WTC11 (cell line): ENCODE measurements around the gene DISC1. TPM values are rescaled to one million over a fixed set of nuclear protein-coding genes. Genes with fewer than 3 reads are reported as not detected.

Source experiments
- ATAC-seq: fragments of 200-7000 bp; cut with Tn5 transposase; 2 replicates; pipeline ENCODE4 v1.10.0; 2021; ENCODE audit warnings: mild to moderate bottlenecking, moderate library complexity
- CTCF ChIA-PET: fragments of 300-600 bp; sonication (Branson Sonifier 250); formaldehyde crosslinking; loops from one replicate; lab custom pipeline; 2021; ENCODE audit warnings: antibody characterized with exemption; lab: Charles Lee
- POLR2A ChIA-PET: fragments of 350-600 bp; sonication (Branson Sonifier 250); formaldehyde crosslinking; loops from one replicate; lab custom pipeline; 2021; ENCODE audit warnings: antibody characterized with exemption; lab: Charles Lee
- DNase-seq: peaks from one replicate; pipeline ENCODE4 v3.0.0; 2021; ENCODE audit warnings: low spot score
- H3K27ac Mint-ChIP-seq: 2 replicates; pipeline ENCODE4 v1.8.0; 2021; ENCODE audit warnings: mixed read lengths
- H3K27me3 Mint-ChIP-seq: 2 replicates; pipeline ENCODE4 v1.8.0; 2021; ENCODE audit warnings: low read depth, mild to moderate bottlenecking, moderate library complexity, mixed read lengths
- H3K36me3 Mint-ChIP-seq: 2 replicates; pipeline ENCODE4 v1.8.0; 2021; ENCODE audit warnings: mixed read lengths
- H3K4me1 Mint-ChIP-seq: 2 replicates; pipeline ENCODE4 v1.8.0; 2022; ENCODE audit warnings: mixed read lengths
- H3K4me3 Mint-ChIP-seq: 2 replicates; pipeline ENCODE4 v1.8.0; 2021; ENCODE audit warnings: mild to moderate bottlenecking, moderate library complexity, mixed read lengths
- H3K9me3 Mint-ChIP-seq: 2 replicates; pipeline ENCODE4 v1.8.0; 2021; ENCODE audit warnings: mixed read lengths
- CBFB ChIP-seq: sonication (generic); formaldehyde crosslinking; IDR thresholded peaks from 2 replicates; pipeline ENCODE4 v1.8.1; 2022; ENCODE audit warnings: mild to moderate bottlenecking, low read depth, missing genetic modification reagents
- CREB1 ChIP-seq: sonication (generic); formaldehyde crosslinking; IDR thresholded peaks from 2 replicates; pipeline ENCODE4 v1.8.0; 2023; ENCODE audit warnings: mild to moderate bottlenecking, missing genetic modification reagents
- CREM ChIP-seq: sonication (generic); formaldehyde crosslinking; IDR thresholded peaks from 2 replicates; pipeline ENCODE4 v1.8.1; 2022; ENCODE audit warnings: mild to moderate bottlenecking, missing genetic modification reagents, moderate library complexity
- EMX1 ChIP-seq: fragments of 250-450 bp; sonication (Bioruptor Pico); IDR thresholded peaks from 2 replicates; pipeline ENCODE4 v1.8.0; 2021; ENCODE audit warnings: mild to moderate bottlenecking
- ETV6 ChIP-seq: sonication (generic); formaldehyde crosslinking; IDR thresholded peaks from 2 replicates; pipeline ENCODE4 v1.8.1; 2022; ENCODE audit warnings: mild to moderate bottlenecking, missing genetic modification reagents
- IRF2 ChIP-seq: sonication (generic); formaldehyde crosslinking; IDR thresholded peaks from 2 replicates; pipeline ENCODE4 v1.8.0; 2022; ENCODE audit warnings: low read depth, missing genetic modification reagents, borderline replicate concordance
- JUN ChIP-seq: sonication (generic); formaldehyde crosslinking; IDR thresholded peaks from 2 replicates; pipeline ENCODE4 v1.8.0; 2023; ENCODE audit warnings: mild to moderate bottlenecking, missing genetic modification reagents
- NR3C1 ChIP-seq: sonication (generic); formaldehyde crosslinking; conservative IDR thresholded peaks from 2 replicates; pipeline ENCODE4 v1.8.1; 2023; ENCODE audit warnings: low read depth, mild to moderate bottlenecking, missing genetic modification reagents
- SP1 ChIP-seq: sonication (generic); formaldehyde crosslinking; conservative IDR thresholded peaks from 2 replicates; pipeline ENCODE4 v1.8.1; 2022; ENCODE audit warnings: missing genetic modification reagents
- TCF7 ChIP-seq: sonication (generic); formaldehyde crosslinking; IDR thresholded peaks from 2 replicates; pipeline ENCODE4 v1.8.0; 2022; ENCODE audit warnings: mild to moderate bottlenecking, low read depth, missing genetic modification reagents, moderate library complexity
- TEAD4 ChIP-seq: sonication (generic); formaldehyde crosslinking; IDR thresholded peaks from 2 replicates; pipeline ENCODE4 v1.8.0; 2022; ENCODE audit warnings: mild to moderate bottlenecking, missing genetic modification reagents
- ZNF121 ChIP-seq: sonication (generic); formaldehyde crosslinking; IDR thresholded peaks from 2 replicates; pipeline ENCODE4 v1.8.0; 2023; ENCODE audit warnings: missing genetic modification reagents
- ZNF138 ChIP-seq: sonication (generic); formaldehyde crosslinking; conservative IDR thresholded peaks from 2 replicates; pipeline ENCODE4 v1.8.1; 2022; ENCODE audit warnings: mild to moderate bottlenecking, moderate library complexity, missing genetic modification reagents
- ZNF219 ChIP-seq: sonication (generic); formaldehyde crosslinking; IDR thresholded peaks from 2 replicates; pipeline ENCODE4 v1.8.0; 2023; ENCODE audit warnings: missing genetic modification reagents, mild to moderate bottlenecking, borderline replicate concordance
- ZNF396 ChIP-seq: fragments of 250-450 bp; sonication (Bioruptor Pico); IDR thresholded peaks from 2 replicates; pipeline ENCODE4 v1.8.0; 2021; ENCODE audit warnings: mild to moderate bottlenecking, moderate library complexity, borderline replicate concordance
- ZNF416 ChIP-seq: fragments of 250-450 bp; sonication (Bioruptor Pico); IDR thresholded peaks from 2 replicates; pipeline ENCODE4 v1.9.0; 2021; ENCODE audit warnings: mild to moderate bottlenecking, inconsistent platforms
- total RNA-seq: library from RNA; stranded (reverse); gene quantifications from 3 replicates; pipeline ENCODE4 v1.2.3, GENCODE V29; 2021
- TF ChIP-seq, protein P1 (sequence below): sonication (generic); formaldehyde crosslinking; IDR thresholded peaks from 2 replicates; pipeline ENCODE4 v1.8.1; 2022; ENCODE audit warnings: low read depth, mild to moderate bottlenecking, moderate library complexity, missing genetic modification reagents, borderline replicate concordance
- TF ChIP-seq, protein P2 (sequence below): sonication (generic); formaldehyde crosslinking; IDR thresholded peaks from 2 replicates; pipeline ENCODE4 v1.8.0; 2022; ENCODE audit warnings: mild to moderate bottlenecking, missing genetic modification reagents
- TF ChIP-seq, protein P3 (sequence below): sonication (generic); formaldehyde crosslinking; IDR thresholded peaks from 2 replicates; pipeline ENCODE4 v1.8.1; 2023; ENCODE audit warnings: mild to moderate bottlenecking, missing genetic modification reagents, borderline replicate concordance
- TF ChIP-seq, protein P4 (sequence below): sonication (generic); formaldehyde crosslinking; IDR thresholded peaks from 2 replicates; pipeline ENCODE4 v1.8.0; 2022; ENCODE audit warnings: mild to moderate bottlenecking, missing genetic modification reagents
- TF ChIP-seq, protein P5 (sequence below): sonication (generic); formaldehyde crosslinking; conservative IDR thresholded peaks from 2 replicates; pipeline ENCODE4 v1.8.1; 2022; ENCODE audit warnings: mild to moderate bottlenecking, missing genetic modification reagents

DISC1 gene
- total RNA-seq, 1 experiment from 2014 or later = 5.5 TPM

DNA sequence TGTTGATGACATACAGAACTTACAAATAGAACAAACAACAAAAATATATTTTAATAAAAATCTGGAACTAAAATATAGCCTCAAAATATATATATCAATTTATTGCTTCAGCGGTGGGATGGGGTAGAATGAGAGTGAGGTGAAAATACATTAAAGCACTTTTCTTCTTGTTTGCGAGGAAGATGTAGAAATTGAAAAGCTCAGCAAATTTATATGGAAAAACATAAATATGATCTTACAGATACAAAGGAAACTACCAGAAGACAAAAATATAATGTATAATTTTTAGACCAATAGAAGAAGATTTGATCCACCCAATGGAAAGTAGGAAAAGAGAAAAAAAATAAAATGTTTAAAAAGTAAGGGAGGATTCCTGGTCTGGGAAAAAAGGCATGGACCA is 372.2 kb downstream of the DISC1 start (continued):
- TF ChIP-seq, protein P1, sequence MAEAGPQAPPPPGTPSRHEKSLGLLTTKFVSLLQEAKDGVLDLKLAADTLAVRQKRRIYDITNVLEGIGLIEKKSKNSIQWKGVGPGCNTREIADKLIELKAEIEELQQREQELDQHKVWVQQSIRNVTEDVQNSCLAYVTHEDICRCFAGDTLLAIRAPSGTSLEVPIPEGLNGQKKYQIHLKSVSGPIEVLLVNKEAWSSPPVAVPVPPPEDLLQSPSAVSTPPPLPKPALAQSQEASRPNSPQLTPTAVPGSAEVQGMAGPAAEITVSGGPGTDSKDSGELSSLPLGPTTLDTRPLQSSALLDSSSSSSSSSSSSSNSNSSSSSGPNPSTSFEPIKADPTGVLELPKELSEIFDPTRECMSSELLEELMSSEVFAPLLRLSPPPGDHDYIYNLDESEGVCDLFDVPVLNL = no peak
- TF ChIP-seq NR3C1 (no peak), IRF2 (CRISPR knock-in tag) (no peak), CREB1 (CRISPR knock-in tag) (no peak)
- TF ChIP-seq, protein P2, sequence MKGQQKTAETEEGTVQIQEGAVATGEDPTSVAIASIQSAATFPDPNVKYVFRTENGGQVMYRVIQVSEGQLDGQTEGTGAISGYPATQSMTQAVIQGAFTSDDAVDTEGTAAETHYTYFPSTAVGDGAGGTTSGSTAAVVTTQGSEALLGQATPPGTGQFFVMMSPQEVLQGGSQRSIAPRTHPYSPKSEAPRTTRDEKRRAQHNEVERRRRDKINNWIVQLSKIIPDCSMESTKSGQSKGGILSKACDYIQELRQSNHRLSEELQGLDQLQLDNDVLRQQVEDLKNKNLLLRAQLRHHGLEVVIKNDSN (CRISPR knock-in tag) = no peak
- TF ChIP-seq, protein P3, sequence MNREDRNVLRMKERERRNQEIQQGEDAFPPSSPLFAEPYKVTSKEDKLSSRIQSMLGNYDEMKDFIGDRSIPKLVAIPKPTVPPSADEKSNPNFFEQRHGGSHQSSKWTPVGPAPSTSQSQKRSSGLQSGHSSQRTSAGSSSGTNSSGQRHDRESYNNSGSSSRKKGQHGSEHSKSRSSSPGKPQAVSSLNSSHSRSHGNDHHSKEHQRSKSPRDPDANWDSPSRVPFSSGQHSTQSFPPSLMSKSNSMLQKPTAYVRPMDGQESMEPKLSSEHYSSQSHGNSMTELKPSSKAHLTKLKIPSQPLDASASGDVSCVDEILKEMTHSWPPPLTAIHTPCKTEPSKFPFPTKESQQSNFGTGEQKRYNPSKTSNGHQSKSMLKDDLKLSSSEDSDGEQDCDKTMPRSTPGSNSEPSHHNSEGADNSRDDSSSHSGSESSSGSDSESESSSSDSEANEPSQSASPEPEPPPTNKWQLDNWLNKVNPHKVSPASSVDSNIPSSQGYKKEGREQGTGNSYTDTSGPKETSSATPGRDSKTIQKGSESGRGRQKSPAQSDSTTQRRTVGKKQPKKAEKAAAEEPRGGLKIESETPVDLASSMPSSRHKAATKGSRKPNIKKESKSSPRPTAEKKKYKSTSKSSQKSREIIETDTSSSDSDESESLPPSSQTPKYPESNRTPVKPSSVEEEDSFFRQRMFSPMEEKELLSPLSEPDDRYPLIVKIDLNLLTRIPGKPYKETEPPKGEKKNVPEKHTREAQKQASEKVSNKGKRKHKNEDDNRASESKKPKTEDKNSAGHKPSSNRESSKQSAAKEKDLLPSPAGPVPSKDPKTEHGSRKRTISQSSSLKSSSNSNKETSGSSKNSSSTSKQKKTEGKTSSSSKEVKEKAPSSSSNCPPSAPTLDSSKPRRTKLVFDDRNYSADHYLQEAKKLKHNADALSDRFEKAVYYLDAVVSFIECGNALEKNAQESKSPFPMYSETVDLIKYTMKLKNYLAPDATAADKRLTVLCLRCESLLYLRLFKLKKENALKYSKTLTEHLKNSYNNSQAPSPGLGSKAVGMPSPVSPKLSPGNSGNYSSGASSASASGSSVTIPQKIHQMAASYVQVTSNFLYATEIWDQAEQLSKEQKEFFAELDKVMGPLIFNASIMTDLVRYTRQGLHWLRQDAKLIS (CRISPR knock-in tag) = no peak
- TF ChIP-seq, protein P4, sequence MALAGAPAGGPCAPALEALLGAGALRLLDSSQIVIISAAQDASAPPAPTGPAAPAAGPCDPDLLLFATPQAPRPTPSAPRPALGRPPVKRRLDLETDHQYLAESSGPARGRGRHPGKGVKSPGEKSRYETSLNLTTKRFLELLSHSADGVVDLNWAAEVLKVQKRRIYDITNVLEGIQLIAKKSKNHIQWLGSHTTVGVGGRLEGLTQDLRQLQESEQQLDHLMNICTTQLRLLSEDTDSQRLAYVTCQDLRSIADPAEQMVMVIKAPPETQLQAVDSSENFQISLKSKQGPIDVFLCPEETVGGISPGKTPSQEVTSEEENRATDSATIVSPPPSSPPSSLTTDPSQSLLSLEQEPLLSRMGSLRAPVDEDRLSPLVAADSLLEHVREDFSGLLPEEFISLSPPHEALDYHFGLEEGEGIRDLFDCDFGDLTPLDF = no peak

DNA sequence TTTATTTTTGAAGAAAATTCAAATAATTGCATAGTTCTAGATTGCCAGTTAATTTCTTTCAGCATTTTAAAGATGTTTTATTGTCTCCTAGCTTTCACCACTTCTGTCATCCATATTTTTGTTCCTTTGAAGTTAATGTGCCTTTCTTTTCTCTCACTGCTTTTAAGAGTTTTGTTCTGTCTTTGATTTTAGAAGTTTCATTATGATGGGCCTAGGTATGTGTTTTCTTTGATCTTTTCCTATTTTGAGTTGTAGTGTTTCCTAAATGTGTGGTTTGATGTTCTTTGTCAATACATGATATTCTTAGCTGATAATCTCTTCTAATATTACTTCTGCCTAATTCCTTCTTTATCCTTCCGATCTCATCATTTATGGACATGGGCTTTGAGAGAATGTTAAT is 378.7 kb downstream of the DISC1 start:
- DNase-seq (no peak), ATAC-seq (no peak)
- ChIA-PET POLR2A (no interaction called here), CTCF (no interaction called here)
- Mint-ChIP-seq H3K27me3 (no peaks in the 10 kb centered on the region), H3K9me3 (peaks cover 10% of the 10 kb centered on the region), H3K4me3 (no peak overlapping the region), H3K36me3 (no peaks in the 10 kb centered on the region; the same call in 1 of the 2 replicates), H3K4me1 (peaks cover 9% of the 10 kb centered on the region), H3K27ac (no peak overlapping the region)
- no peak for TF ChIP-seq CREM (CRISPR knock-in tag)
- TF ChIP-seq ZNF121 (CRISPR knock-in tag) = no peak
- no peak for TF ChIP-seq CBFB (CRISPR knock-in tag)
- no peak for TF ChIP-seq NR3C1
- TF ChIP-seq ETV6 = no peak
- no peak for TF ChIP-seq TCF7 (CRISPR knock-in tag)
- no peak for TF ChIP-seq TEAD4 (CRISPR knock-in tag)
- TF ChIP-seq JUN = no peak

DNA sequence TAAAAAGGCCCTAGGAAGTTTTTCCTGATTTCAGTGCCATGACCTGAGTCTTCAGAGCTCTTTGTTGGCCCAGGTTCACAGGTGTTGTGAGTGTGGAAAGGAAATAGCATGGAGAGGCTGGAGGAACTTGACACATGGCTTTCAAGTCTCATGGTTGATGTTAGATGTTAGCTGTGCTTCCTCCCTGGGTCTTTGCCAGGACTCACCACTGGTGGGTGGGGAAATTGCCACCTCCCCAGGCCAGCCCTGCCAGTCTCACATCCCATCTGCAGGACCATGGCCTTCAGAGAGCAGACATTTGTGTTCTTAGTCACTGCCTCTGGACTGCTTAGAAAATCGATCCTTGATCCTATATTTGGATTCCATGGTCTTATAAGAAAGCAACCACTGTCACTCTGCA is 383.2 kb downstream of the DISC1 start:
- TF ChIP-seq SP1 (CRISPR knock-in tag) = no peak
- TF ChIP-seq EMX1 = no peak
- TF ChIP-seq ZNF416 (CRISPR knock-in tag) = no peak
- no peak for TF ChIP-seq ZNF219 (CRISPR knock-in tag)
- TF ChIP-seq ZNF396 = no peak
- TF ChIP-seq, protein P5, sequence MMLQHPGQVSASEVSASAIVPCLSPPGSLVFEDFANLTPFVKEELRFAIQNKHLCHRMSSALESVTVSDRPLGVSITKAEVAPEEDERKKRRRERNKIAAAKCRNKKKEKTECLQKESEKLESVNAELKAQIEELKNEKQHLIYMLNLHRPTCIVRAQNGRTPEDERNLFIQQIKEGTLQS = no peak
- TF ChIP-seq, protein P1 = no peak
- TF ChIP-seq ZNF138 = no peak
- TF ChIP-seq, all 79 proteins: peak for 0
- no peak for DNase-seq

More for the DNA sequence above, 383.2 kb downstream of the DISC1 start:
- POLR2A ChIA-PET = no interaction called here
- H3K27me3 Mint-ChIP-seq = no peaks in the 10 kb centered on the region
- CTCF ChIA-PET = no interaction called here
- no peak for ATAC-seq
- H3K36me3 Mint-ChIP-seq = no peaks in the 10 kb centered on the region; the same call in 1 of the 2 replicates
- H3K27ac Mint-ChIP-seq = no peak overlapping the region
- H3K4me3 Mint-ChIP-seq = no peak overlapping the region
- H3K9me3 Mint-ChIP-seq = peaks cover 10% of the 10 kb centered on the region
- peaks cover 39% of the 10 kb centered on the region for H3K4me1 Mint-ChIP-seq
